GM12878 (cell line): ENCODE data around the gene ATP6V1G2. TPM values are rescaled to one million over a fixed set of nuclear protein-coding genes. Genes with fewer than 3 reads are reported as not detected.
A peak's percentile ranks its signal among the peaks of the same experiment; 100 is the strongest.

ENCODE experiments used
- ATAC-seq: fragments of 200-7000 bp; cut with Tn5 transposase; 3 replicates; pipeline ENCODE4 v1.9.1; 2020; ENCODE audit warnings: mild to moderate bottlenecking, moderate library complexity
- BruUV-seq: library from RNA; stranded (reverse); fragments of 400-500 nt; replicated peaks from 2 replicates; lab custom pipeline; 2021; lab: Mats Ljungman, UMichigan
- CTCF ChIA-PET: fragments of 300-600 bp; sonication (Branson Sonifier 250); formaldehyde crosslinking; extraction: SDS; loops from one replicate; lab custom pipeline; 2021; ENCODE audit warnings: inconsistent platforms; lab: Yijun Ruan, JAX
- POLR2A ChIA-PET: fragments of 350-600 bp; formaldehyde crosslinking; extraction: SDS; loops from one replicate; lab custom pipeline; 2021; ENCODE audit warnings: inconsistent platforms; lab: Charles Lee
- RAD21 ChIA-PET: fragments of 300-600 bp; sonication (Branson Sonifier 250); formaldehyde crosslinking; loops from one replicate; lab custom pipeline; 2023; ENCODE audit warnings: antibody characterized with exemption; ENCODE audit not compliant: unreplicated experiment; lab: Charles Lee
- SMC1A ChIA-PET: fragments of 300-600 bp; sonication (Branson Sonifier 250); formaldehyde crosslinking; loops from one replicate; lab custom pipeline; 2023; ENCODE audit not compliant: unreplicated experiment, uncharacterized antibody; lab: Charles Lee
- DNase-seq: peaks from one replicate; pipeline ENCODE4 v3.0.0-alpha.2; 2011; ENCODE audit warnings: low read depth, low spot score
- FAIRE-seq: peaks from 3 replicates; lab custom pipeline; 2011; peaks lifted over from hg19 to GRCh38; lab: Jason Lieb, UNC
- H2AFZ ChIP-seq: 2 replicates; pipeline ENCODE4 v1.6.0; 2011; ENCODE audit warnings: low read depth, low read length, control low read depth; ENCODE audit not compliant: control insufficient read depth
- H3K27ac ChIP-seq: 2 replicates; pipeline ENCODE4 v1.5.1; 2011; ENCODE audit warnings: control low read depth; ENCODE audit not compliant: control insufficient read depth, insufficient read depth
- H3K27me3 ChIP-seq, 2 experiments: replicated peaks in 1 of 2; 2 replicates each; pipeline versions ENCODE4 v1.6.0 to v1.6.1; 2011; ENCODE audit warnings: low read length in 1 of 2; ENCODE audit not compliant: control insufficient read depth in 2 of 2, insufficient read depth in 2 of 2
- H3K36me3 ChIP-seq, 2 experiments: 2 replicates each; pipeline ENCODE4 v1.5.1; 2011; ENCODE audit warnings: low read length in 1 of 2; ENCODE audit not compliant: control insufficient read depth in 2 of 2, insufficient read depth in 2 of 2
- H3K4me1 ChIP-seq: 2 replicates; pipeline ENCODE4 v1.6.1; 2011; ENCODE audit warnings: mild to moderate bottlenecking, low read length, moderate library complexity, mixed read lengths; ENCODE audit not compliant: control insufficient read depth, insufficient read depth
- H3K4me2 ChIP-seq: 2 replicates; pipeline ENCODE4 v1.6.0; 2011; ENCODE audit warnings: control low read depth; ENCODE audit not compliant: control insufficient read depth, insufficient read depth
- H3K4me3 ChIP-seq: fragments of 200-600 bp; sonication (generic); 2 replicates; pipeline ENCODE4 v1.5.1; 2016
- H3K79me2 ChIP-seq: 2 replicates; pipeline ENCODE4 v1.6.0; 2011; ENCODE audit warnings: low read length; ENCODE audit not compliant: control insufficient read depth, insufficient read depth
- H3K9ac ChIP-seq: 2 replicates; pipeline ENCODE4 v1.8.0; 2011; ENCODE audit warnings: low read length, control low read depth, mixed read lengths; ENCODE audit not compliant: control insufficient read depth, insufficient read depth
- H3K9me3 ChIP-seq: replicated peaks from 3 replicates; pipeline ENCODE4 v1.5.1; 2011; ENCODE audit warnings: mild to moderate bottlenecking, low read length; ENCODE audit not compliant: control insufficient read depth, insufficient read depth
- H4K20me1 ChIP-seq: 2 replicates; pipeline ENCODE4 v1.6.0; 2011; ENCODE audit not compliant: control insufficient read depth, insufficient read depth
- ATF3 ChIP-seq: IDR thresholded peaks from 2 replicates; pipeline ENCODE4 v1.6.1; 2011; ENCODE audit warnings: low read depth, mild to moderate bottlenecking, low read length, moderate library complexity, borderline replicate concordance; ENCODE audit errors: extremely low read depth
- CBFB ChIP-seq: IDR thresholded peaks from 2 replicates; pipeline ENCODE4 v1.6.1; 2016; ENCODE audit warnings: antibody characterized with exemption, low read depth
- CBX3 ChIP-seq: fragments of 200-600 bp; sonication (generic); IDR thresholded peaks from 2 replicates; pipeline ENCODE4 v1.6.1; 2016; ENCODE audit warnings: low read depth, borderline replicate concordance
- CHD2 ChIP-seq: IDR thresholded peaks from 2 replicates; pipeline ENCODE4 v1.6.1; 2011; ENCODE audit warnings: low read depth, low read length, improper control_type of control experiment, borderline replicate concordance
- CTCF ChIP-seq, 3 experiments: IDR thresholded peaks in 2 of 3; conservative IDR thresholded peaks in 1 of 3; 2 replicates each; pipeline ENCODE4 v1.5.1; 2011; ENCODE audit warnings: low read depth in 3 of 3, low read length in 3 of 3, mild to moderate bottlenecking in 3 of 3, control low read depth in 2 of 3, moderate library complexity in 2 of 3, inconsistent platforms in 1 of 3, mixed read lengths in 1 of 3; ENCODE audit not compliant: control insufficient read depth in 2 of 3, insufficient read depth in 1 of 3; ENCODE audit errors: extremely low read depth in 1 of 3
- DPF2 ChIP-seq: fragments of 450-650 bp; IDR thresholded peaks from 2 replicates; pipeline ENCODE4 v1.6.1; 2017; ENCODE audit warnings: mild to moderate bottlenecking
- EED ChIP-seq: sonication (generic); IDR thresholded peaks from 2 replicates; pipeline ENCODE4 v1.6.1; 2016; ENCODE audit warnings: antibody characterized with exemption, low read depth
- ETV6 ChIP-seq, 2 experiments: fragments of 450-650 bp in 1 of 2; IDR thresholded peaks in 1 of 2; conservative IDR thresholded peaks in 1 of 2; 2 replicates each; pipeline ENCODE4 v1.6.1; 2014; ENCODE audit warnings: antibody characterized with exemption in 1 of 2, borderline replicate concordance in 1 of 2, low read depth in 1 of 2, mild to moderate bottlenecking in 1 of 2, moderate library complexity in 1 of 2
- EZH2 ChIP-seq: IDR thresholded peaks from 2 replicates; pipeline ENCODE4 v1.6.1; 2012; ENCODE audit warnings: low read depth, mild to moderate bottlenecking, control low read depth, inconsistent platforms, low read length, borderline replicate concordance; ENCODE audit not compliant: control insufficient read depth
- NR2C2 ChIP-seq: IDR thresholded peaks from 2 replicates; pipeline ENCODE4 v1.6.1; 2011; ENCODE audit warnings: borderline replicate concordance, low read depth; ENCODE audit not compliant: control insufficient read depth, insufficient read length
- PBX3 ChIP-seq: IDR thresholded peaks from 2 replicates; pipeline ENCODE4 v1.6.1; 2011; ENCODE audit warnings: mild to moderate bottlenecking, low read depth, low read length, moderate library complexity; ENCODE audit not compliant: insufficient replicate concordance
- POLR2A ChIP-seq: IDR thresholded peaks from 2 replicates; pipeline ENCODE4 v1.6.1; 2011; ENCODE audit warnings: low read depth, mild to moderate bottlenecking, low read length
- RBBP5 ChIP-seq: fragments of 200-600 bp; sonication (generic); conservative IDR thresholded peaks from 2 replicates; pipeline ENCODE4 v1.6.1; 2016
- RUNX3 ChIP-seq: IDR thresholded peaks from 2 replicates; pipeline ENCODE4 v1.6.1; 2012; ENCODE audit warnings: low read length, inconsistent platforms
- ZBTB4 ChIP-seq: fragments of 450-650 bp; formaldehyde crosslinking; IDR thresholded peaks from 2 replicates; pipeline ENCODE4 v1.4.0; 2022; ENCODE audit warnings: mild to moderate bottlenecking, moderate library complexity
- ZNF274 ChIP-seq: IDR thresholded peaks from one replicate; pipeline ENCODE4 v1.8.0; 2011; ENCODE audit not compliant: insufficient read length, insufficient read depth
- WGBS: methylation state at CpG from one replicate; pipeline ENCODE4 v1.1.6; 2016; ENCODE audit warnings: low lambda C conversion rate; ENCODE audit not compliant: insufficient replicate concordance, insufficient coverage; ENCODE audit errors: missing lambda C conversion rate; 5-methylcytosine and 5-hydroxymethylcytosine counted together
- in situ Hi-C: fragments of 300-500 bp; cut with MboI; formaldehyde crosslinking; loops from 9 replicates; pipeline ENCODE4 v1.14.3; 2018; ENCODE audit warnings: mixed read lengths
- intact Hi-C: fragments of 100-400 bp; cut with micrococcal nuclease; formaldehyde crosslinking; loops from one replicate; pipeline ENCODE4 v1.14.2; 2022; ENCODE audit not compliant: unreplicated experiment
- polyA plus RNA-seq, 11 experiments: library from polyadenylated mRNA; depleted of rRNA in 4 of 11; unstranded in 6 of 11; stranded (reverse) in 5 of 11; fragments of >200 nt; fragmentation: Nextera tagmentation in 4 of 11; fragmentation: Illumina TruSeq in 1 of 11; extraction: Ambion mirVana in 4 of 11; extraction: Trizol in 1 of 11; gene quantifications; 1 replicate in 1 of 11; 2 replicates in 10 of 11; pipeline versions ENCODE4 v1.2.1 to v1.2.3, GENCODE V29; 2011 to 2016; ENCODE audit warnings: inconsistent platforms in 2 of 11, missing spikeins in 2 of 11, low read depth in 1 of 11
- total RNA-seq, 4 experiments: library from RNA; depleted of rRNA in 3 of 4; stranded (reverse); fragments of >200 nt in 3 of 4; fragmentation: Illumina TruSeq in 1 of 4; extraction: Trizol in 1 of 4; gene quantifications; 2 replicates each; pipeline versions ENCODE4 v1.2.1 to v1.2.3, GENCODE V29; 2013 to 2021

ATP6V1G2 gene
- total and polyA plus RNA-seq, 10 of the 15 experiments (the other 5 are each of a cell fraction or from before 2014, with no cell fraction given) = 0.45 to 8.9 (median 2.8) TPM

- no peak for TF ChIP-seq PBX3
- 0 out of 2 replicates have a peak, but pooled peaks have one; percentile 26 for TF ChIP-seq DPF2
- TF ChIP-seq EED = peak; percentile 58
- TF ChIP-seq RBBP5 = no peak
- TF ChIP-seq CBX3 = no peak
- no peak for TF ChIP-seq NR2C2
- no peak for TF ChIP-seq ATF3
- TF ChIP-seq ZNF274 = no peak
- TF ChIP-seq CBFB = no peak
- no peak for TF ChIP-seq EZH2
- TF ChIP-seq ZBTB4 (CRISPR knock-in tag) = no peak
- peak in 1 of 2 experiments; percentile 83; a peak in 2 of 4 replicates for TF ChIP-seq ETV6 (conservative IDR thresholded peaks at IDR 0.05 in 1 of 2, IDR thresholded peaks at IDR 0.05 in 1 of 2; ENCODE audit: borderline replicate concordance in 1 of 2, low read depth in 1 of 2)
- no peak for TF ChIP-seq CHD2
- no peak for TF ChIP-seq CTCF (IDR thresholded peaks at IDR 0.05 in 2 of 3, conservative IDR thresholded peaks at IDR 0.05 in 1 of 3; ENCODE audit: control insufficient read depth in 2 of 3, extremely low read depth in 1 of 3, insufficient read depth in 1 of 3, low read depth in 3 of 3, low read length in 3 of 3)
- TF ChIP-seq RUNX3 = peak; percentile 24; the same call in 1 of the 2 replicates
- 0 out of 2 replicates have a peak, but pooled peaks have one; percentile 21 for TF ChIP-seq POLR2A
- TF ChIP-seq, all 136 proteins: peak for 5
- WGBS = 2% methylated on average over 3 of the region's 3 CpGs
- SMC1A ChIA-PET = interaction anchor here (0.8 to 34.7 kb wide), 4 partner anchors 9 to 83 kb away, joined by 3 to 1989 read pairs (median 4); partner anchors contain the start of genes LST1, LTA, LTB and NCR3
- Histone ChIP-seq H3K27ac (peak overlapping the region; percentile 66), H3K79me2 (peaks cover 16% of the 10 kb centered on the region), H3K27me3 (no peaks in the 10 kb centered on the region), H3K4me2 (peak overlapping the region; percentile 75), H3K9me3 (no peaks in the 10 kb centered on the region), H3K36me3 (peaks cover 0 to 4% of the 10 kb centered on the region in 2 experiments; a peak in 2 of 4 replicates), H3K4me3 (no peak overlapping the region), H4K20me1 (no peaks in the 10 kb centered on the region), H3K9ac (no peak overlapping the region; the same call in 1 of the 2 replicates), H3K4me1 (peaks cover 52% of the 10 kb centered on the region), H2AFZ (no peak overlapping the region)
- BruUV-seq = no TSS peak
- no peak for DNase-seq
- POLR2A ChIA-PET = interaction anchor here (0.6 to 9.1 kb wide), 7 partner anchors 13 to 44 kb away, joined by 3 to 255 read pairs (median 4); partner anchors contain the start of genes LST1, LTB, NCR3 and TNF
- CTCF ChIA-PET = interaction anchor here (1.3 to 34.8 kb wide), 3 partner anchors 12 to 32 kb away, joined by 4 to 2098 read pairs (median 34); partner anchors contain the start of genes LST1, LTB, NCR3 and TNF
- no peak for ATAC-seq
- no peak for FAIRE-seq
- intact Hi-C loops (no loop called here), in situ Hi-C loops (loop anchor here (25.0 kb wide), 2 partner anchors 1056 to 1406 kb away; partner anchors contain the start of genes BRD2 and HLA-DMA)
- RAD21 ChIA-PET = interaction anchor here (0.9 to 15.9 kb wide), 5 partner anchors 12 to 61 kb away, joined by 3 to 620 read pairs (median 5); partner anchors contain the start of genes LST1, LTB, NCR3 and TNF
Observed at GRCh38 chr6:31556307-31556706, 9.9 kb upstream of the ATP6V1G2 start.
